WTC11 (cell line): ENCODE measurements around the gene EEF1E1. TPM values are rescaled to one million over a fixed set of nuclear protein-coding genes. Genes with fewer than 3 reads are reported as not detected.

Experiments
- ATAC-seq: fragments of 200-7000 bp; cut with Tn5 transposase; 2 replicates; pipeline ENCODE4 v1.10.0; 2021; ENCODE audit warnings: mild to moderate bottlenecking, moderate library complexity
- CTCF ChIA-PET: fragments of 300-600 bp; sonication (Branson Sonifier 250); formaldehyde crosslinking; loops from one replicate; lab custom pipeline; 2021; ENCODE audit warnings: antibody characterized with exemption; lab: Charles Lee
- POLR2A ChIA-PET: fragments of 350-600 bp; sonication (Branson Sonifier 250); formaldehyde crosslinking; loops from one replicate; lab custom pipeline; 2021; ENCODE audit warnings: antibody characterized with exemption; lab: Charles Lee
- DNase-seq: peaks from one replicate; pipeline ENCODE4 v3.0.0; 2021; ENCODE audit warnings: low spot score
- H3K27ac Mint-ChIP-seq: 2 replicates; pipeline ENCODE4 v1.8.0; 2021; ENCODE audit warnings: mixed read lengths
- H3K27me3 Mint-ChIP-seq: 2 replicates; pipeline ENCODE4 v1.8.0; 2021; ENCODE audit warnings: low read depth, mild to moderate bottlenecking, moderate library complexity, mixed read lengths
- H3K36me3 Mint-ChIP-seq: 2 replicates; pipeline ENCODE4 v1.8.0; 2021; ENCODE audit warnings: mixed read lengths
- H3K4me1 Mint-ChIP-seq: 2 replicates; pipeline ENCODE4 v1.8.0; 2022; ENCODE audit warnings: mixed read lengths
- H3K4me3 Mint-ChIP-seq: 2 replicates; pipeline ENCODE4 v1.8.0; 2021; ENCODE audit warnings: mild to moderate bottlenecking, moderate library complexity, mixed read lengths
- H3K9me3 Mint-ChIP-seq: 2 replicates; pipeline ENCODE4 v1.8.0; 2021; ENCODE audit warnings: mixed read lengths
- AR ChIP-seq: fragments of 250-450 bp; sonication (Bioruptor Pico); IDR thresholded peaks from 2 replicates; pipeline ENCODE4 v1.9.0; 2021; ENCODE audit warnings: mild to moderate bottlenecking
- ATF6 ChIP-seq: sonication (generic); formaldehyde crosslinking; IDR thresholded peaks from 2 replicates; pipeline ENCODE4 v1.8.1; 2023; ENCODE audit warnings: mild to moderate bottlenecking, missing genetic modification reagents
- CREM ChIP-seq: sonication (generic); formaldehyde crosslinking; IDR thresholded peaks from 2 replicates; pipeline ENCODE4 v1.8.1; 2022; ENCODE audit warnings: mild to moderate bottlenecking, missing genetic modification reagents, moderate library complexity
- E2F5 ChIP-seq: sonication (generic); formaldehyde crosslinking; IDR thresholded peaks from 2 replicates; pipeline ENCODE4 v1.8.1; 2022; ENCODE audit warnings: mild to moderate bottlenecking, moderate library complexity, missing genetic modification reagents
- EMX1 ChIP-seq: fragments of 250-450 bp; sonication (Bioruptor Pico); IDR thresholded peaks from 2 replicates; pipeline ENCODE4 v1.8.0; 2021; ENCODE audit warnings: mild to moderate bottlenecking
- ETV6 ChIP-seq: sonication (generic); formaldehyde crosslinking; IDR thresholded peaks from 2 replicates; pipeline ENCODE4 v1.8.1; 2022; ENCODE audit warnings: mild to moderate bottlenecking, missing genetic modification reagents
- FOXP1 ChIP-seq: sonication (generic); formaldehyde crosslinking; IDR thresholded peaks from 2 replicates; pipeline ENCODE4 v1.8.0; 2022; ENCODE audit warnings: missing genetic modification reagents, mild to moderate bottlenecking, moderate library complexity, borderline replicate concordance
- IRF1 ChIP-seq: sonication (generic); formaldehyde crosslinking; IDR thresholded peaks from 2 replicates; pipeline ENCODE4 v1.8.0; 2023; ENCODE audit warnings: missing genetic modification reagents
- JAZF1 ChIP-seq: fragments of 250-450 bp; sonication (Bioruptor Pico); IDR thresholded peaks from 2 replicates; pipeline ENCODE4 v1.9.0; 2021; ENCODE audit warnings: moderate library complexity, mild to moderate bottlenecking, inconsistent platforms
- NFE2L1 ChIP-seq: sonication (generic); formaldehyde crosslinking; IDR thresholded peaks from 2 replicates; pipeline ENCODE4 v1.8.1; 2023; ENCODE audit warnings: missing genetic modification reagents
- PREB ChIP-seq: sonication (generic); formaldehyde crosslinking; IDR thresholded peaks from 2 replicates; pipeline ENCODE4 v1.8.1; 2022; ENCODE audit warnings: mild to moderate bottlenecking, missing genetic modification reagents, moderate library complexity, borderline replicate concordance
- RORB ChIP-seq: fragments of 250-450 bp; sonication (Bioruptor Pico); IDR thresholded peaks from 2 replicates; pipeline ENCODE4 v1.9.0; 2021; ENCODE audit warnings: mild to moderate bottlenecking
- SOX15 ChIP-seq: fragments of 250-450 bp; sonication (Bioruptor Pico); IDR thresholded peaks from 2 replicates; pipeline ENCODE4 v1.9.0; 2021; ENCODE audit warnings: mild to moderate bottlenecking
- ZBTB21 ChIP-seq: sonication (generic); formaldehyde crosslinking; IDR thresholded peaks from 2 replicates; pipeline ENCODE4 v1.8.1; 2023; ENCODE audit warnings: mild to moderate bottlenecking, missing genetic modification reagents, borderline replicate concordance
- ZBTB43 ChIP-seq: sonication (generic); formaldehyde crosslinking; IDR thresholded peaks from 2 replicates; pipeline ENCODE4 v1.8.1; 2023; ENCODE audit warnings: mild to moderate bottlenecking, missing genetic modification reagents
- ZNF317 ChIP-seq: sonication (generic); formaldehyde crosslinking; IDR thresholded peaks from 2 replicates; pipeline ENCODE4 v1.8.1; 2023; ENCODE audit warnings: low read depth, mild to moderate bottlenecking, moderate library complexity, missing genetic modification reagents, borderline replicate concordance
- ZNF396 ChIP-seq: fragments of 250-450 bp; sonication (Bioruptor Pico); IDR thresholded peaks from 2 replicates; pipeline ENCODE4 v1.8.0; 2021; ENCODE audit warnings: mild to moderate bottlenecking, moderate library complexity, borderline replicate concordance
- ZNF423 ChIP-seq: fragments of 250-450 bp; sonication (Bioruptor Pico); IDR thresholded peaks from 2 replicates; pipeline ENCODE4 v2.1.2; 2022; ENCODE audit warnings: mild to moderate bottlenecking, moderate library complexity
- total RNA-seq: library from RNA; stranded (reverse); gene quantifications from 3 replicates; pipeline ENCODE4 v1.2.3, GENCODE V29; 2021

Gene EEF1E1
- total RNA-seq, 1 experiment from 2014 or later: 89.2 TPM

GRCh38 chr6:8075704-8076103 is 26.6 kb downstream of the EEF1E1 start:
- peaks cover 9% of the 10 kb centered on the region; the same call in 1 of the 2 replicates for H3K9me3 Mint-ChIP-seq
- CTCF ChIA-PET: no interaction called here
- TF ChIP-seq ZNF317 (CRISPR knock-in tag): no peak
- TF ChIP-seq AR (CRISPR knock-in tag): no peak
- TF ChIP-seq ZNF396 (CRISPR knock-in tag): no peak
- no peak for TF ChIP-seq RORB (CRISPR knock-in tag)
- TF ChIP-seq ETV6: no peak
- TF ChIP-seq, all 79 proteins: peak for 0
- Mint-ChIP-seq H3K27ac (no peak overlapping the region), H3K4me3 (no peak overlapping the region), H3K27me3 (no peaks in the 10 kb centered on the region), H3K4me1 (no peaks in the 10 kb centered on the region), H3K36me3 (peaks cover 38% of the 10 kb centered on the region)
- POLR2A ChIA-PET: no interaction called here
- no peak for DNase-seq
- ATAC-seq: no peak

GRCh38 chr6:8075185-8075584 is 27.2 kb downstream of the EEF1E1 start:
- Mint-ChIP-seq H3K27me3 (no peaks in the 10 kb centered on the region), H3K9me3 (peaks cover 9% of the 10 kb centered on the region; the same call in 1 of the 2 replicates), H3K27ac (no peak overlapping the region), H3K36me3 (peaks cover 34% of the 10 kb centered on the region), H3K4me3 (no peak overlapping the region), H3K4me1 (no peaks in the 10 kb centered on the region)
- DNase-seq (no peak), ATAC-seq (no peak)
- ChIA-PET CTCF (no interaction called here), POLR2A (no interaction called here)
- TF ChIP-seq PREB (CRISPR knock-in tag) (no peak), JAZF1 (CRISPR knock-in tag) (no peak), SOX15 (CRISPR knock-in tag) (no peak), NFE2L1 (CRISPR knock-in tag) (no peak), ZBTB21 (no peak), FOXP1 (CRISPR knock-in tag) (no peak), ZBTB43 (no peak), ZNF423 (CRISPR knock-in tag) (no peak), CREM (CRISPR knock-in tag) (no peak), IRF1 (CRISPR knock-in tag) (no peak), E2F5 (CRISPR knock-in tag) (no peak), ATF6 (CRISPR knock-in tag) (no peak), EMX1 (CRISPR knock-in tag) (no peak)
